Measurements from ENCODE around the gene P3H3. TPM values are rescaled to one million over a fixed set of nuclear protein-coding genes. Genes with fewer than 3 reads are reported as not detected.

P3H3 gene
- total and polyA plus RNA-seq, 2 donors: 1.0 to 4.4 TPM

DNA sequence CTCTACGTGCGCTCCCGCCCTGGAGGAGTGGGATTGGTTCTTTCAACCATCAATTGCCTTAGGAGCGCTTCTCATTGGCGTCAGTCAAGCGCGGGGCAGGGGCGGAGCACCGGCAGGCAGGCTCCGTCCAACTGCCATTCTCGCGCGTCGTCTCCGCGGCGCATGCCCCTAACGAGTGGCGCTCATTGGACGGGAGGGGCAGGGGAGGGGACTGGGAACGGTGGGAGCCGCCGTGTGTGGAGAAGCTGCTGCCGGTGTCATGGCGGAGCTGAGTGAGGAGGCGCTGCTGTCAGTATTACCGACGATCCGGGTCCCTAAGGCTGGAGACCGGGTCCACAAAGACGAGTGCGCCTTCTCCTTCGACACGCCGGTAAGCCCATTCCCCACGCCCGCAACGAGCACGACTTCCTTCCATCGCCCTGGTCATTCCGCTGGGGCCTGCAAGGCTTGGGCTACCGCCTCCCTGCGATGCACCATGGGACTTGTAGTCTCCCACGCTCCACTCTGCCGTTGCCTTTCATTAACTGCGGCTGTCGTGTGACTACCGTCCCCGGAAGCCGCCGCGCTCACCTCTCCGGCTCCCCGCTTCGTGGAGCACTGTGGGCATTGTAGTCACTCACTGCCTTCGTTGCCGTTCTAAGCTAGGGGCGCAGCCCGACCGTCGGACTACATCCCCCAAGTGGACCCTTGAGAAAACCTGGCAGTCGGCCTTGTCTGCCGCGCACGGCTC lies 23.9 kb downstream of the P3H3 start, which contains the start of gene USP5:
Gene USP5 (plus strand): TSS at position 230 of the 730 bp plus-strand sequence. CDS start 30 bp downstream, at position 260.
- H3K36me3 ChIP-seq (ENCODE audit: control insufficient read depth in 2 of 2, insufficient read depth in 2 of 2, low read length in 1 of 2): peaks cover 36 to 57% of the 10 kb centered on the region in 2 donors
- DNase-seq (ENCODE audit: low read depth in 6 of 9, low spot score in 9 of 9): peak; percentile 96 to 100 (median 99)
- WGBS: under 1% methylated on average over 65 of the region's 65 CpGs
- peaks cover 0 to 1% of the 10 kb centered on the region in 2 donors for H3K9me3 ChIP-seq (ENCODE audit: control insufficient read depth in 2 of 2, insufficient read depth in 1 of 2, low read length in 1 of 2)
- peak within 1 kb of the TSS; percentile 96 to 98 for H3K27ac ChIP-seq (ENCODE audit: low read depth in 1 of 2, low read length in 1 of 2)
- H3K4me3 ChIP-seq (ENCODE audit: low read length in 2 of 2): peak within 1 kb of the TSS; percentile 81 to 90
- H3K27me3 ChIP-seq (ENCODE audit: control insufficient read depth in 2 of 2, insufficient read depth in 1 of 2, low read length in 1 of 2): no peaks in the 10 kb centered on the region
- H3K4me1 ChIP-seq (ENCODE audit: control insufficient read depth in 2 of 2, insufficient read depth in 2 of 2, low read length in 2 of 2): peaks cover 19 to 39% of the 10 kb centered on the region in 2 donors

DNA sequence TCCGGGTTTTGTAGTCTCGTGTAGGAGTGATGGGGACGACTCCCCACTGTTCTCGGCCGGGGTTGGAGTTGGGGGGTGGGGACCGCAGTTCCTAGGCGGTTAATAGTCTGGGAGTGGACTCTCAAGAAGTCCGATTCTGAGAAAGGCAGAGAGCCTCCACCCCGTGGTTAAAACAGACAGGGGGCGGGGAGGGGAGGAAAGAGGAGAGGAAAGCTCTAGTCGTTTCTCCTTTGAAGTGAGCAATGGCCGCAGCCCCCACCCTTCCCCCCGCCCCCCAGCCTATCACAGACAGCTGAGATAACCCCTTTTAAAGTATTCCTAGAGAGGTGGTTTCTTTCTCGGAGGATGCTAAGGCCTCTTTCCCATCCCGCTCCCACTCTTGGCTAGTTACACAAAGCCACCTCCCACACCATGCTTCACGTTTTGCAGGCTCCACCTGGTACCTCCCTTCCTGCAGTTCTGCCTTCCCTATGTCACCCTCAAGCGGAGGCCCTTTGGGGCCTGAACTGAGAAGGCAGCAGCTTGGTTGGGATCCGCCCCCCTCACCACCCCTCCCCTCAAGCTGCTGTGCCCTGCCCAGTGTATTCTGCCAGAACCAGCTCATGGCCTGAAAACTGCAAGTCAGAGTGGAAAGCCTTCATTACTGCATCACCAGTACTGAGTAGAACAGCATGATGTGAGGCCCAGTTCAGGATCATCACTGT lies 24.6 kb downstream of the P3H3 start:
- peaks cover 37 to 58% of the 10 kb centered on the region in 2 donors for H3K36me3 ChIP-seq (ENCODE audit: control insufficient read depth in 2 of 2, insufficient read depth in 2 of 2, low read length in 1 of 2)
- peak in 5 of 9 donors; percentile 30 to 69 (median 45) for DNase-seq (ENCODE audit: low read depth in 6 of 9, low spot score in 9 of 9)

DNA sequence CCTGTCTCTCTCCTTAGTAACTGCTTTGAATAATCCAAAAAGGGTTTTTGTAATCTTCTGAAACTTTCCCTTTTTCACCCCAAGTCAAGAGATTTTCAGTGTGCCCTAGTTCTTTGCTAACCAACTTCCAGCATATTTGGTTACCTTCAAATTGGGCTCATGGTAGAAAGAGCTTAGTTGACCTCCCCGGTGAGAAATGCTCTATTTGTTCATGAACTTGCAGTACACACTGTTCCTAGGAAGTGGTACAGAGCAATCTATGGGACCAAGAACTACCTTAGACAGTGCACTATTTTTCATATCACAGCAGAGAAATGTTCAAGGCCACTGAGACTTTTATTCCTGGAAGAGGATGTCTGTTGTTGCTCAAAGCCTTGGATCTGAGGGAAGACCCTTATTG lies 25.4 kb downstream of the P3H3 start:
- H3K27ac ChIP-seq (ENCODE audit: low read depth in 1 of 2, low read length in 1 of 2): peak overlapping the region in 1 of 2 donors; percentile 5
- 45% methylated on average over 1 of the region's 1 CpG for WGBS
- no peak overlapping the region for H3K4me3 ChIP-seq (ENCODE audit: low read length in 2 of 2)

More for the DNA sequence above, 24.6 kb downstream of the P3H3 start:
- Histone ChIP-seq H3K4me1 (ENCODE audit: control insufficient read depth in 2 of 2, insufficient read depth in 2 of 2, low read length in 2 of 2) (peaks cover 19 to 39% of the 10 kb centered on the region in 2 donors), H3K4me3 (ENCODE audit: low read length in 2 of 2) (peak overlapping the region; percentile 81 to 90), H3K27me3 (ENCODE audit: control insufficient read depth in 2 of 2, insufficient read depth in 1 of 2, low read length in 1 of 2) (no peaks in the 10 kb centered on the region), H3K9me3 (ENCODE audit: control insufficient read depth in 2 of 2, insufficient read depth in 1 of 2, low read length in 1 of 2) (peaks cover 0 to 1% of the 10 kb centered on the region in 2 donors), H3K27ac (ENCODE audit: low read depth in 1 of 2, low read length in 1 of 2) (peak overlapping the region; percentile 81 to 85)
- WGBS: 4% methylated on average over 18 of the region's 18 CpGs

DNA sequence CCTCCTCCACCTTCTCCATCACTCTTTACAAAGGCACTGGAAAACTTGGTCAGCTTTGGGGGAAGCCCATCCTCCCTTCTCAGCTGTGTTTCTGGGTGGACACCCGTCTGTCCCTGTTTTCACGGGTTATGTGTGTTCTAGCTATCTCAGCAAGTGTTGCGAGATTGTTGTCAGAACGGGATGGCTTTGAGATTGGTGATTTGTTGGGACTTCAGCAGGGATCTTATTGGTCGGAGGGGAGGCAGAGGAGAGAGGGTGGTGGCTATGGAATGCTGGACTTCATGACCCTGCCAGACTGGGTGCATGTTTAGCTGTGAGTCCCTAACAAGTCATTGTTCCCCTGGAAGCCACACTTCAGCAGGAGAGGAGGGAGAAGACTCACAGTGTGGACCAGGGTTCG lies 25.8 kb downstream of the P3H3 start:
- Histone ChIP-seq H3K4me1 (ENCODE audit: control insufficient read depth in 2 of 2, insufficient read depth in 2 of 2, low read length in 2 of 2) (peaks cover 19 to 36% of the 10 kb centered on the region in 2 donors), H3K36me3 (ENCODE audit: control insufficient read depth in 2 of 2, insufficient read depth in 2 of 2, low read length in 1 of 2) (peaks cover 45 to 59% of the 10 kb centered on the region in 2 donors), H3K9me3 (ENCODE audit: control insufficient read depth in 2 of 2, insufficient read depth in 1 of 2, low read length in 1 of 2) (peaks cover 0 to 1% of the 10 kb centered on the region in 2 donors), H3K4me3 (ENCODE audit: low read length in 2 of 2) (no peak overlapping the region), H3K27ac (ENCODE audit: low read depth in 1 of 2, low read length in 1 of 2) (no peak overlapping the region), H3K27me3 (ENCODE audit: control insufficient read depth in 2 of 2, insufficient read depth in 1 of 2, low read length in 1 of 2) (no peaks in the 10 kb centered on the region)
- 98% methylated on average over 6 of the region's 6 CpGs for WGBS
- no peak for DNase-seq (ENCODE audit: low read depth in 6 of 9, low spot score in 9 of 9)

More for the DNA sequence above, 25.4 kb downstream of the P3H3 start:
- DNase-seq (ENCODE audit: low read depth in 6 of 9, low spot score in 9 of 9): no peak
- H3K36me3 ChIP-seq (ENCODE audit: control insufficient read depth in 2 of 2, insufficient read depth in 2 of 2, low read length in 1 of 2): peaks cover 45 to 59% of the 10 kb centered on the region in 2 donors
- no peaks in the 10 kb centered on the region for H3K27me3 ChIP-seq (ENCODE audit: control insufficient read depth in 2 of 2, insufficient read depth in 1 of 2, low read length in 1 of 2)
- H3K9me3 ChIP-seq (ENCODE audit: control insufficient read depth in 2 of 2, insufficient read depth in 1 of 2, low read length in 1 of 2): peaks cover 0 to 1% of the 10 kb centered on the region in 2 donors
- H3K4me1 ChIP-seq (ENCODE audit: control insufficient read depth in 2 of 2, insufficient read depth in 2 of 2, low read length in 2 of 2): peaks cover 19 to 39% of the 10 kb centered on the region in 2 donors

- no peak for DNase-seq (ENCODE audit: low read depth in 6 of 9, low spot score in 9 of 9)
- H3K9me3 ChIP-seq (ENCODE audit: control insufficient read depth in 2 of 2, insufficient read depth in 1 of 2, low read length in 1 of 2): peaks cover 0 to 1% of the 10 kb centered on the region in 2 donors
- WGBS: 95% methylated on average over 14 of the region's 14 CpGs
- no peak overlapping the region for H3K27ac ChIP-seq (ENCODE audit: low read depth in 1 of 2, low read length in 1 of 2)
- H3K4me3 ChIP-seq (ENCODE audit: low read length in 2 of 2): no peak overlapping the region
- H3K4me1 ChIP-seq (ENCODE audit: control insufficient read depth in 2 of 2, insufficient read depth in 2 of 2, low read length in 2 of 2): peaks cover 15 to 23% of the 10 kb centered on the region in 2 donors
- no peaks in the 10 kb centered on the region for H3K27me3 ChIP-seq (ENCODE audit: control insufficient read depth in 2 of 2, insufficient read depth in 1 of 2, low read length in 1 of 2)
- H3K36me3 ChIP-seq (ENCODE audit: control insufficient read depth in 2 of 2, insufficient read depth in 2 of 2, low read length in 1 of 2): peaks cover 53 to 62% of the 10 kb centered on the region in 2 donors
Observed at GRCh38 chr12:6855322-6855721, 27.1 kb downstream of the P3H3 start.

DNA sequence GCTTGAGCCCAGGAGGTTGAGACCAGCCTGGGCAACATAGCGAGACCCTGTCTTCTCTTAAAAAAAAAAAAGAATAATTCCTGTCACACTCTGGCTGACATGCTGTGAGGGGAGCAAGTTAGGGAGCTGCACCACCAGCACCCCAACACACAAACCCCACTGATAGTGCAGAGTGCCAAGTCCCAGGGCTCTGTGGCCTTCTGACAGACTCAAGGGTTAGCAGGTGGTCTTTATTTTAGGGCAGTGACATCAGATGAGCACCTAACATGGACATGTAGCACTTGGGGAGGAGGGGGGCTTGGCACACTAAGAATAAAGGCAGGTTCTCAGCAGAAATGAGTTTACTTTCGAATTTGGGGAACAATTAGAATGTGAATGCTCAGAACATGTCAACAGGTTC lies 30.6 kb downstream of the P3H3 start:
- no peak for DNase-seq (ENCODE audit: low read depth in 6 of 9, low spot score in 9 of 9)
- 98% methylated on average over 2 of the region's 2 CpGs for WGBS

GRCh38 chr12:6860116-6860515 lies 31.9 kb downstream of the P3H3 start:
- 98% methylated on average over 9 of the region's 9 CpGs for WGBS
- Histone ChIP-seq H3K27me3 (ENCODE audit: control insufficient read depth in 2 of 2, insufficient read depth in 1 of 2, low read length in 1 of 2) (no peaks in the 10 kb centered on the region), H3K4me1 (ENCODE audit: control insufficient read depth in 2 of 2, insufficient read depth in 2 of 2, low read length in 2 of 2) (no peaks in the 10 kb centered on the region), H3K4me3 (ENCODE audit: low read length in 2 of 2) (no peak overlapping the region), H3K36me3 (ENCODE audit: control insufficient read depth in 2 of 2, insufficient read depth in 2 of 2, low read length in 1 of 2) (peaks cover 86 to 96% of the 10 kb centered on the region in 2 donors), H3K9me3 (ENCODE audit: control insufficient read depth in 2 of 2, insufficient read depth in 1 of 2, low read length in 1 of 2) (no peaks in the 10 kb centered on the region), H3K27ac (ENCODE audit: low read depth in 1 of 2, low read length in 1 of 2) (no peak overlapping the region)
- DNase-seq (ENCODE audit: low read depth in 6 of 9, low spot score in 9 of 9): no peak

More for the DNA sequence above, 30.6 kb downstream of the P3H3 start:
- Histone ChIP-seq H3K9me3 (ENCODE audit: control insufficient read depth in 2 of 2, insufficient read depth in 1 of 2, low read length in 1 of 2) (no peaks in the 10 kb centered on the region), H3K27ac (ENCODE audit: low read depth in 1 of 2, low read length in 1 of 2) (no peak overlapping the region), H3K27me3 (ENCODE audit: control insufficient read depth in 2 of 2, insufficient read depth in 1 of 2, low read length in 1 of 2) (no peaks in the 10 kb centered on the region), H3K4me1 (ENCODE audit: control insufficient read depth in 2 of 2, insufficient read depth in 2 of 2, low read length in 2 of 2) (peaks cover 0 to 3% of the 10 kb centered on the region in 2 donors), H3K36me3 (ENCODE audit: control insufficient read depth in 2 of 2, insufficient read depth in 2 of 2, low read length in 1 of 2) (peaks cover 83 to 95% of the 10 kb centered on the region in 2 donors), H3K4me3 (ENCODE audit: low read length in 2 of 2) (no peak overlapping the region)

- H3K4me3 ChIP-seq (ENCODE audit: low read length in 2 of 2): no peak overlapping the region
- H3K36me3 ChIP-seq (ENCODE audit: control insufficient read depth in 2 of 2, insufficient read depth in 2 of 2, low read length in 1 of 2): peaks cover 85 to 96% of the 10 kb centered on the region in 2 donors
- WGBS: 99% methylated on average over 7 of the region's 7 CpGs
- no peak for DNase-seq (ENCODE audit: low read depth in 6 of 9, low spot score in 9 of 9)
- H3K4me1 ChIP-seq (ENCODE audit: control insufficient read depth in 2 of 2, insufficient read depth in 2 of 2, low read length in 2 of 2): no peaks in the 10 kb centered on the region
- no peaks in the 10 kb centered on the region for H3K9me3 ChIP-seq (ENCODE audit: control insufficient read depth in 2 of 2, insufficient read depth in 1 of 2, low read length in 1 of 2)
- no peaks in the 10 kb centered on the region for H3K27me3 ChIP-seq (ENCODE audit: control insufficient read depth in 2 of 2, insufficient read depth in 1 of 2, low read length in 1 of 2)
- no peak overlapping the region for H3K27ac ChIP-seq (ENCODE audit: low read depth in 1 of 2, low read length in 1 of 2)
Observed at GRCh38 chr12:6860942-6861341, 32.7 kb downstream of the P3H3 start.

DNA sequence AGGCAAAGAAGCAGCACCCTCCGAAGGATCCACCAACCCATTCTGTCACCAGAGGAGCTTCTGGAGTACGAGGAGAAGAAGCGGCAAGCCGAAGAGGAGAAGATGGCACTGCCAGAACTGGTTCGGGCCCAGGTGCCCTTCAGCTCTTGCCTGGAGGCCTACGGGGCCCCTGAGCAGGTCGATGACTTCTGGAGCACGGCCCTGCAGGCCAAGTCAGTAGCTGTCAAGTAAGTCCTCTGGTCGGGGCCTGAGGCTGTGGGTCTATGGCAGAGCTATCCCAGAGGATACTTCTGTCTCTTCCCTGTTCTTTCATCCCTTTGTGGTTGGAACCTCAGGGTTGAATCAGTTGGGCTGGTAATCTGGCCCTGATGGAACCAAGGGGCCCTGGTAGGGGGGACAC lies 33.2 kb downstream of the P3H3 start:
- Histone ChIP-seq H3K4me1 (ENCODE audit: control insufficient read depth in 2 of 2, insufficient read depth in 2 of 2, low read length in 2 of 2) (peaks cover 0 to under 1% of the 10 kb centered on the region in 2 donors), H3K4me3 (ENCODE audit: low read length in 2 of 2) (no peak overlapping the region), H3K36me3 (ENCODE audit: control insufficient read depth in 2 of 2, insufficient read depth in 2 of 2, low read length in 1 of 2) (peaks cover 82 to 95% of the 10 kb centered on the region in 2 donors), H3K27ac (ENCODE audit: low read depth in 1 of 2, low read length in 1 of 2) (no peak overlapping the region), H3K9me3 (ENCODE audit: control insufficient read depth in 2 of 2, insufficient read depth in 1 of 2, low read length in 1 of 2) (no peaks in the 10 kb centered on the region), H3K27me3 (ENCODE audit: control insufficient read depth in 2 of 2, insufficient read depth in 1 of 2, low read length in 1 of 2) (no peaks in the 10 kb centered on the region)
- WGBS: 98% methylated on average over 9 of the region's 9 CpGs
- no peak for DNase-seq (ENCODE audit: low read depth in 6 of 9, low spot score in 9 of 9)
